H1 (cell line): Measurements from ENCODE around the gene SLC5A2. TPM values are rescaled to one million over a fixed set of nuclear protein-coding genes. Genes with fewer than 3 reads are reported as not detected.

Experiments
- CBX5 ChIP-seq: fragments of 300-800, 300-1000 bp; sonication (generic); IDR thresholded peaks from 2 replicates; pipeline ENCODE4 v1.7.1; 2016; ENCODE audit warnings: antibody characterized with exemption, low read length, low read depth
- KDM1A ChIP-seq: fragments of 200-600, 300-600 bp; sonication (generic); IDR thresholded peaks from 2 replicates; pipeline ENCODE4 v1.7.1; 2016; ENCODE audit warnings: mild to moderate bottlenecking, low read length, borderline replicate concordance
- KDM4A ChIP-seq: IDR thresholded peaks from one replicate; pipeline ENCODE4 v1.7.1; 2012; ENCODE audit warnings: low read depth, mild to moderate bottlenecking, moderate library complexity, low read length, inconsistent platforms; ENCODE audit not compliant: severe bottlenecking
- NANOG ChIP-seq: IDR thresholded peaks from 2 replicates; pipeline ENCODE4 v1.6.1; 2011; ENCODE audit warnings: low read length, low read depth, mild to moderate bottlenecking, inconsistent platforms; ENCODE audit not compliant: insufficient read depth, poor library complexity, severe bottlenecking
- POLR2AphosphoS5 ChIP-seq: IDR thresholded peaks from 2 replicates; pipeline ENCODE4 v1.6.1; 2011; ENCODE audit warnings: low read depth, low read length
- SIRT6 ChIP-seq: IDR thresholded peaks from one replicate; pipeline ENCODE4 v1.7.1; 2012; ENCODE audit warnings: low read length, inconsistent platforms
- SUZ12 ChIP-seq: fragments of 200-600 bp; sonication (generic); IDR thresholded peaks from 2 replicates; pipeline ENCODE4 v1.6.1; 2012; ENCODE audit warnings: mild to moderate bottlenecking, inconsistent platforms, low read length, moderate library complexity, mixed read lengths
- polyA plus RNA-seq, 7 experiments: library from polyadenylated mRNA; depleted of rRNA in 3 of 7; stranded (reverse) in 5 of 7; unstranded in 2 of 7; fragments of >200 nt in 5 of 7; fragments of 200-250 nt in 2 of 7; gene quantifications; 1 replicate in 5 of 7; 2 replicates in 1 of 7; 4 replicates in 1 of 7; pipeline versions ENCODE4 v1.2.1 to v1.2.3, GENCODE V29; 2011 to 2013; ENCODE audit warnings: missing spikeins in 2 of 7, mixed read lengths in 2 of 7
- total RNA-seq: library from RNA; stranded (reverse); fragmentation: NEBNext Ultra II Directional; extraction: Animal tissue kit (Norgen Biotek cat#: 25700); gene quantifications from 2 replicates; pipeline ENCODE4 v1.2.1, GENCODE V29; 2021
- TF ChIP-seq, protein P1 (sequence below): IDR thresholded peaks from 2 replicates; pipeline ENCODE4 v1.6.1; 2012; ENCODE audit warnings: inconsistent platforms

Gene SLC5A2
- total and polyA plus RNA-seq, 2 of the 8 experiments (the other 6 are each of a cell fraction or from before 2014, with no cell fraction given), result 0.56 to 4.4 TPM

DNA sequence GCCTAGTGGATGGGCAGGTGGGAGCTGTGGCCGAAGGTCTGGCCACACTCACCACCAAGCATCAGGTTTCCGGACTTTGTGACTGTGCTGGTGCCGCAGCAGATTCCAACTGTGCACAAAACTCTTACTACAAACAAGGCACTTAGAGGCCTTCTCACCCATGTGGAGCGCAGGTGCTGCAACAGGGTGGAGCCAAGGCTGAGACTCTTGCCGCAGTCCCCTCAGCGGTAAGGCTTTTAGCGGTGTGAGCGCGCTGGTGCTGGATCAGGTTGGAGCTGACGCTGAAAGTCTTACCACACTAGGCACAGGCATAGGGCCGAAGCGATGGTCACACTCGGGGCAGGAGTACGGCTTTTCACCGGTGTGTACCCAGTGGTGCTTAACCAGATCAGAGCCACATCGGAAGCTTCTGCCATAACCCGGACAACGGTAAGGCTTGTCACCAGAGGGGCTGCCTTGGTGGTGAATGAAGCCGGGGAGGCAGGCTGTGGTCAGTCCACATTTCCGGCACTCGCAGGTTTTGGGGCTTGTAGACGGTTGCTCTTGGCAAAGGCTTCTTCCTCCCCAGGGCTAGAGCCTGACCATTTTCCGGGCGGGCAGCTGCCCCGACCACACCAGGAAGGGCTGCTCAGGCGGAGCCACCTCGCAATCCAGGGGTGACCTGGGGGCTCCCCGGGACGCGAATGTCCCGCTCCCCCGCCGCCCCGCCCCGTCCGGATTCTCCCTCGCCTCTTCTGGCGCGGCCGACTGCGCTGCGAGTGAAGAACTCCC, 24.7 kb upstream of the SLC5A2 start (continued):
- TF ChIP-seq SIRT6, result no peak
- no peak for TF ChIP-seq CBX5
- TF ChIP-seq, protein P1, sequence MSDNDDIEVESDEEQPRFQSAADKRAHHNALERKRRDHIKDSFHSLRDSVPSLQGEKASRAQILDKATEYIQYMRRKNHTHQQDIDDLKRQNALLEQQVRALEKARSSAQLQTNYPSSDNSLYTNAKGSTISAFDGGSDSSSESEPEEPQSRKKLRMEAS, result peak; percentile 46; the same call in 1 of the 2 replicates
- TF ChIP-seq SUZ12, result no peak
- TF ChIP-seq KDM4A, result no peak
- peak; percentile 13; the same call in 1 of the 2 replicates for TF ChIP-seq KDM1A
- 0 out of 2 replicates have a peak, but pooled peaks have one; percentile 54 for TF ChIP-seq POLR2AphosphoS5
- TF ChIP-seq NANOG, result no peak
